Lower leg skin (tissue), 4 donors: ENCODE measurements around the gene SYMPK. TPM values are rescaled to one million over a fixed set of nuclear protein-coding genes. Genes with fewer than 3 reads are reported as not detected.

ENCODE experiments used
- DNase-seq, 2 donors: peaks; one replicate each; pipeline ENCODE4 v3.0.0-alpha.2; 2019; ENCODE audit warnings: low spot score in 2 of 2
- H3K4me3 ChIP-seq: fragments of 200-600 bp; sonication (generic); 2 replicates; pipeline ENCODE4 v1.5.1; 2017; ENCODE audit warnings: mild to moderate bottlenecking, low read depth; ENCODE audit not compliant: poor library complexity, severe bottlenecking
- POLR2A ChIP-seq, 2 donors: fragments of 450-650 bp; IDR thresholded peaks; one replicate each; pipeline ENCODE4 v1.6.1; 2016 to 2017; ENCODE audit warnings: antibody characterized with exemption in 2 of 2, mild to moderate bottlenecking in 1 of 2, moderate library complexity in 1 of 2
- WGBS, 2 donors: methylation state at CpG; one replicate each; pipeline ENCODE4 v1.1.5; 2018; 5-methylcytosine and 5-hydroxymethylcytosine counted together
- intact Hi-C: fragments of 100-400 bp; cut with DNase I; formaldehyde crosslinking; loops from one replicate; pipeline ENCODE4 v1.15.0; 2023; ENCODE audit warnings: low total_unique reads
- total RNA-seq, 4 donors: library from RNA; depleted of rRNA; stranded (reverse); fragments of >200 nt; gene quantifications; one replicate each; pipeline ENCODE4 v1.1.0, GENCODE V29; 2016
- TF ChIP-seq, protein P1 (sequence below), 3 donors: fragments of 450-650 bp; IDR thresholded peaks; one replicate each; pipeline ENCODE4 v1.5.1; 2016; ENCODE audit warnings: antibody characterized with exemption in 3 of 3, mild to moderate bottlenecking in 3 of 3, moderate library complexity in 2 of 3

The SYMPK gene
- total RNA-seq, 4 donors from 2014 or later: 30.3 to 62.8 (median 46.6) TPM

DNA sequence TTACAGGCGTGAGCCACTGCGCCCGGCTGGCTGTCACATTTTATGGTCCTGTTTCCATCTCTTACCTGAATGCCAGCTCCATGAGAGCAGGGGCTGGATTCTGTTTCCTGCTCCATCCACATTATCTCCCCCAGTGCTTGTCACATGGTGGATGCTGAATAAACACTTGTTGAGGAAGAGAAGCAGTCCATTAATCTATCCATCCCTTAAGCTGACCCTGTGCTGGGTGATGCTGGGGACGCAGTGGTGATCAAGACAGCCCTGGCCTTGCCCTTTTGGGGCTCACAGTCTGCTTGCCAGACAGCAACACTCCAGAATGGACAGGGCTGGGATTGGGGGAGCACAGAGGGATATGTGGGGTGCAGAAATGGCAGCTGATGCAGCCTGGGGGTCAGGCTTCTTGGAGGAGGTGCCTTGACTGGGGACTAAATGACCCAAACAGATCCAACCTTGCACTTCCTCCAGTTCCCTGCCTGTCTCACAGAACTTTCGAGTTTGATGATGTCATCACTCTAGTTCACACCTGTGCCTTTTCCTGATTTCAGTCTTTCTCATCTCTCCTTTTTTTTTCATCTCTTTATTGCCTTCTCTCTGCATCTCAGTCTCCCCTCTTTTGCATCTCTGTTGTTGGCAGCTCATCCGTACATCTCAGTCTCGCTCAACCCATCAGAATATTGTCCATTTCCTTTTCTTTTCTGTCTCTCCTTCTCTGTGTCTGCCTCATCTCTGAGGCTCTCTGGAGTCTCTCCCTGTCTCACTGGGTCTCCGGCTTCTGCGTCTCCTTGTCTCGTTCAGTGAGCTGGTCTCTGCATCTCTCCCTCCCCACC lies 18.3 kb upstream of the SYMPK start:
- H3K4me3 ChIP-seq: no peak overlapping the region
- intact Hi-C loops: no loop called here
- 87 to 88% methylated on average over 10 of the region's 10 CpGs for WGBS, 2 donors
- no peak for TF ChIP-seq POLR2A (IDR thresholded peaks at IDR 0.05)
- TF ChIP-seq, protein P1, sequence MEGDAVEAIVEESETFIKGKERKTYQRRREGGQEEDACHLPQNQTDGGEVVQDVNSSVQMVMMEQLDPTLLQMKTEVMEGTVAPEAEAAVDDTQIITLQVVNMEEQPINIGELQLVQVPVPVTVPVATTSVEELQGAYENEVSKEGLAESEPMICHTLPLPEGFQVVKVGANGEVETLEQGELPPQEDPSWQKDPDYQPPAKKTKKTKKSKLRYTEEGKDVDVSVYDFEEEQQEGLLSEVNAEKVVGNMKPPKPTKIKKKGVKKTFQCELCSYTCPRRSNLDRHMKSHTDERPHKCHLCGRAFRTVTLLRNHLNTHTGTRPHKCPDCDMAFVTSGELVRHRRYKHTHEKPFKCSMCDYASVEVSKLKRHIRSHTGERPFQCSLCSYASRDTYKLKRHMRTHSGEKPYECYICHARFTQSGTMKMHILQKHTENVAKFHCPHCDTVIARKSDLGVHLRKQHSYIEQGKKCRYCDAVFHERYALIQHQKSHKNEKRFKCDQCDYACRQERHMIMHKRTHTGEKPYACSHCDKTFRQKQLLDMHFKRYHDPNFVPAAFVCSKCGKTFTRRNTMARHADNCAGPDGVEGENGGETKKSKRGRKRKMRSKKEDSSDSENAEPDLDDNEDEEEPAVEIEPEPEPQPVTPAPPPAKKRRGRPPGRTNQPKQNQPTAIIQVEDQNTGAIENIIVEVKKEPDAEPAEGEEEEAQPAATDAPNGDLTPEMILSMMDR (IDR thresholded peaks at IDR 0.05): no peak
- no peak for DNase-seq

DNA sequence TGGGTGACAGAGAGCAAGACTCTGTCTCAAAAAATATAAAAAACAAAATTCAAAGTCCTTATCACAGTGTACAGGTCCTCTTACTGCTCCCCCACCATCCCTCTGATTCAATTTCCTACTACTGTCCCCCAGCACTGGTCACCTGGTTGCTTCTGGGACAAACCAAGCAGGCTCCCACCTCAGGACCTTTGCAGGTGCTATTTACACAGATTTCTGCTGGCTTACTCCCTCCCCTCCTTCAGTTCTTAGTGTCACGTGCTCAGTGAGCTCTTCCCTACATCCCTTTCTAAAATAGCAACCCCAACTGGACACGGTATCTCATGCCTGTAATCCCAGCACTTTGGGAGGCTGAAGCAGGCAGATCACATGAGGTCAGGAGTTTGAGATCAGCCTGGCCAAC lies 17.0 kb upstream of the SYMPK start:
- no peak for DNase-seq
- 81 to 84% methylated on average over 2 of the region's 2 CpGs for WGBS, 2 donors
- no peak overlapping the region for H3K4me3 ChIP-seq
- TF ChIP-seq POLR2A (IDR thresholded peaks at IDR 0.05): no peak
- TF ChIP-seq, protein P1 (IDR thresholded peaks at IDR 0.05): no peak
- intact Hi-C loops: no loop called here

DNA sequence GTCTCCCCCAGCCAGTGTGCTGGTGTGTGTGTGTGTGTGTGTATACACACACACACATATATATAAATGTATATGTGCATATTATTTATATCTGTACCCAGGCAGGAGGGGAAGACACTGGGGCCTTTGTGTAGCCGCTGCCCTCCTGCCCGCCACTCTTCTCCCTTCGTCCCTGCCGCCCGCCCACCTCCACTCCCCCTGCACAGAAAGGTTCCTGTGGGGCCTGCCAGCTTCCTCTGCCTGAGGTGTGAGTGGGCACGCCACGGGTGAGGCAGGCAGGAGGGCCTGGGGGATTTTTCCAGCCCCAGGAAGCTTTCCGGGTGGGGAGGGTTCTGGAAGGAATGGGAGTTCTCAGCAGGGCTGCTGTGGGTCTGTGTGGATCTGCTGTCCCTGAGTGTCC lies 16.1 kb upstream of the SYMPK start:
- no peak for TF ChIP-seq POLR2A (IDR thresholded peaks at IDR 0.05)
- TF ChIP-seq, protein P1 (IDR thresholded peaks at IDR 0.05): no peak
- intact Hi-C loops: no loop called here
- no peak overlapping the region for H3K4me3 ChIP-seq
- no peak for DNase-seq
- 59 to 77% methylated on average over 8 of the region's 8 CpGs for WGBS, 2 donors

DNA sequence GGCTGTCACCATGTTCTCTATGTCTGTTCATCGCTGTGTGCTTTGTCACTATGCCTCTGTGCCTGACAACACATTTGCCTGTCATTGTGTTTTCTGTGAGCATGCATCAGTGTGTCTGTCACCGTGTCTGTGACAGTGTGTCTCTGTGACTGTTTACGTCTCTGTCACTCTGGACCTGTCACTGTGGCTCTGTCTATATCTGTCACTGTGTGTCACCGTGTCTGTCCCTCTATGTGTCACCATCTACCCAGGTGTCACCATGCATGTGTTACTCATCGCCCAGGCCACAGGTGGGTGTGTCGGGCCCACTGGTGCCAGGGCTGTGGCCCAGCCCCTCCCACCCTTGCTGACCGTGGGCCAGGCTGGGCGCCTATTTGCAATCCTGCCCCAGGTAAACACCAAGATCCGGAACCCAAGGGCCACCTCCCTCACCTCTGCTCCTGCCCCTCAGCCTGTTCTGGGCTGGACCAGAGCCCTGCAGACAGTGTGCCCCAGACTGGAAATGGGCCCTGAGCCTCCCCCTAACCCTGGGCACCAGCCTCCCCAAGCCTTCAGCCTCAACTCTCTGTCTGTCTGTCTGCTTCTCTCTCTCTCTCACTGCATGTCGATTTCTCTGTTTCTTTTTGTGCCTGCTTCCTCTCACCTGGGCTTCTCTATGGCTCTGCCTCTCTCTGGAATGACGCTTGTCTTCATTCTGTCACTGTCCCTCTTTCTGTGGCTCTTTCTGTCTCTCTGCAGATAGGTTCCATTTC lies 15.3 kb upstream of the SYMPK start:
- 70 to 79% methylated on average over 9 to 11 of the region's 11 CpGs for WGBS, 2 donors
- H3K4me3 ChIP-seq: no peak overlapping the region
- no peak for DNase-seq
- intact Hi-C loops: no loop called here
- no peak for TF ChIP-seq POLR2A (IDR thresholded peaks at IDR 0.05)
- TF ChIP-seq, protein P1 (IDR thresholded peaks at IDR 0.05): peak in 1 of 3 donors; percentile 4

DNA sequence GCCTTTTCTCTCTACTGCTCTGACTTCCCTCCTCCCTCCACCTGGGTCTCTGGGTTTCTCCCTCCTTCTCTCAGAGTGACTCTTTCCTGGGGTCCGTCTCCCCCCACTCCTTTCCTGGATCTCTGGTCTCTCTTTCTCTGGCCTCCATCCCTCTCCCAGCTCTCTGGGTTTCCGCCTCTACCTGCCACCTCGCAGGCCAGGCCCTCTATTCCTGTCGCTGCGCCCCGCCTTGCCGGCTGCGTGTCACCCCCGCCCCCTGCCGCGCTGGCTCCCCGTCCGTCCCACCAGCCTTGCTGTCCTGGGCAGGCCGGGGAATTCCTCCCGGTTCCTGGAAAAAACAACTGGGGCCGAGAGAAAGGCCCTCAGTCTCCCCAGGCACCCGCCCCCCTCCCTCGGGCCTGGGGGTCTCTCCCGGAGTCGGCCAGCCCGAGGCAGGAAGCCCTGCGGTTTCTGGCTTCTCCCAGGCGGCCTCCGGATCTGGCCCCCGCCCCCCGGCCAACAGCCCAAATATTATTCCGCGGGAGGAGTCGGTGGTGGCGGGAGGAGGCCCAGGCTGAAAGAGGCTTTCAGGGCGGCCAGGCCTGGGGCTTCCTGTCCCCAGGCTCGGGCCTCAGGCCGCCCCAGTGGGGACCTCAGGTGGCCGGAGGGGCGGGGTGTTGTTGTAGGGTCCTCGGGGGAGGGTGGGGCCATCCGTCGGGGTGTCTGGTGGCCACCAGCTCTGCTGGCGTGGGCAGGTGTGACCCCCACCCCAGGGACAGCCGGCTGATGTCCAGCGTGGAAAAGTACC lies 13.7 kb upstream of the SYMPK start:
- intact Hi-C loops: no loop called here

More for the DNA sequence above, 13.7 kb upstream of the SYMPK start:
- WGBS, 2 donors: 8 to 15% methylated on average over 27 to 34 of the region's 41 CpGs
- no peak overlapping the region for H3K4me3 ChIP-seq
- DNase-seq: no peak
- no peak for TF ChIP-seq POLR2A (IDR thresholded peaks at IDR 0.05)
- TF ChIP-seq, protein P1 (IDR thresholded peaks at IDR 0.05): no peak
